Testis (tissue), 2 donors: ENCODE data around the gene MYO1D.

ENCODE experiments used
- CTCF ChIP-seq, 3 experiments: fragments of 450-650 bp in 2 of 3; fragments of 200-600 bp in 1 of 3; sonication (generic) in 1 of 3; IDR thresholded peaks; one replicate each; pipeline ENCODE4 v1.5.1; 2016 to 2019; ENCODE audit warnings: antibody characterized with exemption in 3 of 3, mild to moderate bottlenecking in 2 of 3, moderate library complexity in 1 of 3
- POLR2A ChIP-seq: fragments of 450-650 bp; IDR thresholded peaks from one replicate; pipeline ENCODE4 v1.6.1; 2017; ENCODE audit warnings: antibody characterized with exemption, mild to moderate bottlenecking, moderate library complexity

GRCh38 chr17:32840241-32840640 is 36.7 kb downstream of the MYO1D start:
- TF ChIP-seq CTCF (IDR thresholded peaks at IDR 0.05) (no peak), POLR2A (no peak)
